Activated CD4-positive, alpha-beta T cell treated with anti-CD3 and anti-CD28 coated beads, Interleukin-2, amount 10 ng/mL, durations not matched to agents 7 days and 5 days (primary cell): ENCODE data around the gene NBAS. TPM values are rescaled to one million over a fixed set of nuclear protein-coding genes. Genes with fewer than 3 reads are reported as not detected.
"Not testable (repeated sequence)": the region's sequence is repeated elsewhere in the genome, so short reads cannot be mapped to it uniquely, and the experiment has no call there.

ENCODE experiments used
- CTCF ChIA-PET: fragments of 350-600 bp; sonication (Branson Sonifier 250); formaldehyde crosslinking; loops from one replicate; lab custom pipeline; 2021; ENCODE audit warnings: antibody characterized with exemption; lab: Charles Lee
- POLR2A ChIA-PET: fragments of 350-600 bp; sonication (Branson Sonifier 250); formaldehyde crosslinking; loops from one replicate; lab custom pipeline; 2021; ENCODE audit warnings: antibody characterized with exemption; lab: Charles Lee
- DNase-seq: peaks from one replicate; pipeline ENCODE4 v3.0.0-alpha.2; 2020
- H3K27ac Mint-ChIP-seq: one replicate; pipeline ENCODE4 v1.8.0; 2021; ENCODE audit warnings: mild to moderate bottlenecking, moderate library complexity, mixed read lengths
- H3K27me3 Mint-ChIP-seq: one replicate; pipeline ENCODE4 v1.8.0; 2021; ENCODE audit warnings: mixed read lengths
- H3K36me3 Mint-ChIP-seq: one replicate; pipeline ENCODE4 v1.8.0; 2021; ENCODE audit warnings: low read depth, mixed read lengths
- H3K4me1 Mint-ChIP-seq: one replicate; pipeline ENCODE4 v1.8.0; 2021; ENCODE audit warnings: mixed read lengths
- H3K4me3 Mint-ChIP-seq: one replicate; pipeline ENCODE4 v1.8.0; 2021; ENCODE audit warnings: mild to moderate bottlenecking, moderate library complexity, mixed read lengths
- H3K9me3 Mint-ChIP-seq: one replicate; pipeline ENCODE4 v1.8.0; 2021; ENCODE audit warnings: mixed read lengths
- total RNA-seq, 2 experiments: library from RNA; stranded (reverse); gene quantifications; one replicate each; pipeline ENCODE4 v1.2.3, GENCODE V29; 2021

Gene NBAS
- total RNA-seq, 2 experiments from 2014 or later = 33.0 to 36.5 TPM

GRCh38 chr2:15337996-15338666, 223.0 kb downstream of the NBAS start:
- POLR2A ChIA-PET = no interaction called here
- H3K4me3 Mint-ChIP-seq = no peak overlapping the region
- peaks cover 11% of the 10 kb centered on the region for H3K4me1 Mint-ChIP-seq
- peaks cover 18% of the 10 kb centered on the region for H3K36me3 Mint-ChIP-seq
- H3K27me3 Mint-ChIP-seq = no peaks in the 10 kb centered on the region
- H3K27ac Mint-ChIP-seq = no peak overlapping the region
- H3K9me3 Mint-ChIP-seq = no peaks in the 10 kb centered on the region
- no peak for DNase-seq
- CTCF ChIA-PET = interaction anchor here (1.1 kb wide), 1 partner anchor 10 kb away, joined by 3 read pairs; no protein-coding TSS in a partner anchor

DNA sequence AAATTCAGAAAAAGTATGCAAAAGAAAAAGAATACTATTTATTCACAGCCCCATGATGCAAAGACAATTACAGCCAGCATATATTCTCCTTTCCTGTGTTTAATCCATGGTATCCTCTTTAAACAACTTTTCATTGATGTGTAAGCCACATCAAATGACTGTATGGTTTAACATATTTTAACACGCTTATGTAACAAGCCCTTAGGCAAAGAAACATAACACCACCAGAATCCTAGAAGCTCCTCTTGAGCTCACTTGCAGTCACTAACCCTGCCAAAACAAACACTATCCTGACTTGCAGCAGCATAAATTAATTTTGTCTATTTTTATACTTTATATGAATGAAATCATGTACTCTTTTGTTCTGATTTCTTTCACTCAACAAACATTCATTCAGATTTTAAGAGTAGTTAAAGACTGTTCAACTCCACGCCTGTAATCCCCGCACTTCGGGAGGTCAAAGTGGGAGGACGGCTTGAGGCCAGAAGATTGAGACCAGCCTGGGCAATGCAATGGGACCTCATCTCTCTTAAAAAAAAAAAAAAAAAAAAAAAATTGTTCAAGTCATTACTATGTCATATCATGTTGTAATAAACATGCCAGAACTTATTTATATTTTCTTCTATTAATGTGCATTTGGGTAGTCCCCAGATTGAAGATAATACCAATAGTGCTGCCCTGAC, 226.3 kb downstream of the NBAS start:
- H3K27ac Mint-ChIP-seq = no peak overlapping the region
- H3K4me3 Mint-ChIP-seq = no peak overlapping the region
- ChIA-PET POLR2A (no interaction called here), CTCF (no interaction called here)
- peaks cover 12% of the 10 kb centered on the region for H3K4me1 Mint-ChIP-seq
- H3K27me3 Mint-ChIP-seq = no peaks in the 10 kb centered on the region
- H3K36me3 Mint-ChIP-seq = peaks cover 11% of the 10 kb centered on the region
- no peak for DNase-seq
- no peaks in the 10 kb centered on the region for H3K9me3 Mint-ChIP-seq

DNA sequence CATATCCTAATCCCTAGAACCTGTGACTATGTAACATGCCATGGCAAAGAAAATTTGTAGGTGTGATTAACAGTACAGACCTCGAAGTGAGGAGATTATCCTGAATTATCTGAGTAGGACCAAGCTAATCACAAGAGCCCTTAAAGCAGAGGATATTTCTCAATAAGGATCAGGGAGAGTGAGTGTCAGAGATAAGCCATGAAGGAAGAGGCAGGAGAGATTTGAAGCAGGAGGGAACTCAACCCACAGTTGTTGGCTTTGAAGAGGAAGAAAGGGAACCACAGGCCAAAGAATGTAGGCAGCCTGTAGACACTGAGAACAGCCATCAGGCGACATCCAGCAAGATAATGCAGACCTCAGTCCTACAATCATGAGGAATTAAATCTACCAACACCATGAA, 229.3 kb downstream of the NBAS start:
- H3K4me3 Mint-ChIP-seq = no peak overlapping the region
- no peaks in the 10 kb centered on the region for H3K27me3 Mint-ChIP-seq
- ChIA-PET POLR2A (no interaction called here), CTCF (no interaction called here)
- H3K27ac Mint-ChIP-seq = no peak overlapping the region
- peaks cover 4% of the 10 kb centered on the region for H3K36me3 Mint-ChIP-seq
- no peaks in the 10 kb centered on the region for H3K9me3 Mint-ChIP-seq
- H3K4me1 Mint-ChIP-seq = peaks cover 10% of the 10 kb centered on the region
- no peak for DNase-seq

- peaks cover 24% of the 10 kb centered on the region for H3K36me3 Mint-ChIP-seq
- no peaks in the 10 kb centered on the region for H3K27me3 Mint-ChIP-seq
- no peak overlapping the region for H3K4me3 Mint-ChIP-seq
- H3K27ac Mint-ChIP-seq = no peak overlapping the region
- ChIA-PET POLR2A (no interaction called here), CTCF (interaction anchor here (0.9 kb wide), 1 partner anchor 12 kb away, joined by 3 read pairs; no protein-coding TSS in a partner anchor)
- H3K4me1 Mint-ChIP-seq = peaks cover 6% of the 10 kb centered on the region
- H3K9me3 Mint-ChIP-seq = peaks cover 11% of the 10 kb centered on the region
- DNase-seq = no peak
These were observed 235.8 kb downstream of the NBAS start for GRCh38 chr2:15325296-15325695.

DNA sequence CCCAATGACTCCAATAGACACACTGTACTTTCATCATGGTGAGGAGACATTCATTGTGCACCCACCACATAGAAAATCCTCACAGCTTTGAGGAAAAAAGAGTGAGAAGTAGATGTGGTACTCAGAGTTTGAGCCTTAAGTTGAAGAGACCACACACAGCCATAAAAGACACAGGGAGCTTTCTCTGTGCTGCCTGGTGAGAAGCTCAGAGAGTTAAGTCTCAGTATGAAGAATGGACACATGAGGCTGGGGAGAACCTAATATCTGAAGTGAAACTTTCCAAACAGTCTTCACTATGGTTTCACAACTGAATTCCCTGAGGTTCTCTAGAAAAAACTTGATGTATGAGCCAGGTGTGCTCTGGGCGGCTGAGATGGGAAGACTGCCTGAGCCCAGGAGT, 237.9 kb downstream of the NBAS start:
- peaks cover 45% of the 10 kb centered on the region for H3K36me3 Mint-ChIP-seq
- POLR2A ChIA-PET = no interaction called here

DNA sequence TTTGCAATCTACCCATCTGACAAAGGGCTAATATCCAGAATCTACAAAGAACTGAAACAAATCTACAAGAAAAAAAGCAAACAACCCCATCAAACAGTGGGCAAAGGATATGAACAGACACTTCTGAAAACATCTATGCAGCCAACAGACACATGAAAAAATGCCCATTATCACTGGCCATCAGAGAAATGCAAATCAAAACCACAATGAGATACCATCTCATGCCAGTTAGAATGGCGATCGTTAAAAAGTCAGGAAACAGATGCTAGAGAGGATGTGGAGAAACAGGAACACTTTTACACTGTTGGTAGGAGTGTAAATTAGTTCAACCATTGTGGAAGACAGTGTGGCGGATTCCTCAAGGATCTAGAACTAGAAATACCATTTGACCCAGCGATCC, 239.7 kb downstream of the NBAS start:
- H3K27me3 Mint-ChIP-seq, H3K27ac Mint-ChIP-seq, CTCF ChIA-PET, H3K4me3 Mint-ChIP-seq, DNase-seq, POLR2A ChIA-PET: not testable (repeated sequence)
- peaks cover 13% of the 10 kb centered on the region for H3K4me1 Mint-ChIP-seq
- H3K36me3 Mint-ChIP-seq = peaks cover 60% of the 10 kb centered on the region
- H3K9me3 Mint-ChIP-seq = peaks cover 34% of the 10 kb centered on the region

More for the DNA sequence above, 237.9 kb downstream of the NBAS start:
- Mint-ChIP-seq H3K27me3 (no peaks in the 10 kb centered on the region), H3K27ac (no peak overlapping the region), H3K4me3 (no peak overlapping the region), H3K4me1 (peaks cover 6% of the 10 kb centered on the region), H3K9me3 (peaks cover 25% of the 10 kb centered on the region)
- CTCF ChIA-PET = no interaction called here
- no peak for DNase-seq

DNA sequence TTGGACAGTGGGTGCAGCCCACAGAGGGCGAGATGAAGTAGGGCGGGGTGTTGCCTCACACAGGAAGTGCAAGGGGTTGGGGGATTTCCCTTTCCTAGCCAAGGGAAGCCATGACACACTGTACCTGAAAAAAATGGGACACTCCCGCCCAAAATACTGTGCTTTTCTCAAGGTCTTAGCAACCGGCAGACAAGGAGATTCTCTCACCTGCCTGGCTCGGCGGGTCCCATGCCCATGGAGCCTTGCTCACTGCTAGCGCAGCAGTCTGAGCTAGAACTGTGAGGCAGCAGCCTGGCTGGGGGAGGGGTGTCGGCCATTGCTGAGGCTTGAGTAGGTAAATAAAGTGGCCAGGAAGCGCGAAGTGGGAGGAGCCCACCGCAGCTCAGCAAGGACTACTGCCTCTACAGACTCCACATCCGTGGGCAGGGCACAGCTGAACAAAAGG, 244.7 kb downstream of the NBAS start:
- Mint-ChIP-seq H3K27me3 (no peaks in the 10 kb centered on the region), H3K4me1 (peaks cover 51% of the 10 kb centered on the region), H3K4me3 (no peak overlapping the region), H3K36me3 (peaks cover 70% of the 10 kb centered on the region), H3K9me3 (peaks cover 30% of the 10 kb centered on the region), H3K27ac (peak overlapping the region; percentile 51)
- CTCF ChIA-PET = interaction anchor here (0.7 kb wide), 1 partner anchor 152 kb away, joined by 3 read pairs; no protein-coding TSS in a partner anchor
- peak; percentile 26 for DNase-seq
- POLR2A ChIA-PET = no interaction called here

DNA sequence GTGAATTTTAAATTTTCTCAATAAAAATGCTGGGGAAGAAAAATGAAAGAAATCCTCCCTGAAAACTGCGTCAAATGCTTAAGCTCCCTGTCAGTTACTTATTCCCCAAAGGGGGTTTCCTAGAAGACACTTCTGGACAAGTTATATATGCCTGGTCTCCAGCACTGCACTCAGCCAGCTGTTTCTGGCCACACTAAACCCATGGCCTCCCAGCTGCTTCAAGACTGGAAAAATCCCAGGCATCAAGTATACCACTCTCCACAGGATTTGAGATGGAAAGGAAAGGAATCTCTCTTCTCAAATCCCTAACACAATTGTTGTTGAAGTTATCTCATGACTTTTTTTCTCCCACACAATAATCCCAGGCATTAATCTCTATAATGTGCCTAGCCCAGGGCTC, 245.7 kb downstream of the NBAS start:
- H3K4me3 Mint-ChIP-seq = no peak overlapping the region
- peaks cover 66% of the 10 kb centered on the region for H3K36me3 Mint-ChIP-seq
- no peak overlapping the region for H3K27ac Mint-ChIP-seq
- H3K4me1 Mint-ChIP-seq = peaks cover 59% of the 10 kb centered on the region
- peaks cover 26% of the 10 kb centered on the region for H3K9me3 Mint-ChIP-seq
- no peaks in the 10 kb centered on the region for H3K27me3 Mint-ChIP-seq
- DNase-seq = no peak
- CTCF ChIA-PET = no interaction called here
- POLR2A ChIA-PET = no interaction called here

DNA sequence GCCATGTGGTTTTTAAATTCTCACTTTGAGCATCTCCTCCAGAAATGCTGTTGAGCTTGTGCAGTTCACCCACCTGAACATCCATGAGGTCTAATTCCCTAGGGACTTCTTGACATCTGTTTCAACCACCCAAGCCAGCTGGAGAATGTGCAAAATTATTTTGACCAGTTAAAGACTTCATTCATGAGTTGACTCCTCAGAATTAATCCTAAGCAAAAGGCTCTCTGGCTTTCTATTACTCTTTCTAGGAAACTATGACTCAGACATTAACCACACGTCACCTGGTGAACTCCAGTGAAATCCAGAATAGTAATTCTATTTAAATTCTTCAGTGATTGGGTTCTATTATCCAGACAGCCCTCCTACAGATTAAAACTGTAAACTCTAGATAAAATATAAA, 247.5 kb downstream of the NBAS start:
- DNase-seq = no peak
- Mint-ChIP-seq H3K4me1 (peaks cover 59% of the 10 kb centered on the region), H3K27me3 (no peaks in the 10 kb centered on the region), H3K9me3 (peaks cover 15% of the 10 kb centered on the region), H3K4me3 (no peak overlapping the region), H3K27ac (no peak overlapping the region), H3K36me3 (peaks cover 52% of the 10 kb centered on the region)
- ChIA-PET CTCF (interaction anchor here (0.5 to 1.6 kb wide), 2 partner anchors 12 to 75 kb away, joined by 3 read pairs; no protein-coding TSS in a partner anchor), POLR2A (no interaction called here)

DNA sequence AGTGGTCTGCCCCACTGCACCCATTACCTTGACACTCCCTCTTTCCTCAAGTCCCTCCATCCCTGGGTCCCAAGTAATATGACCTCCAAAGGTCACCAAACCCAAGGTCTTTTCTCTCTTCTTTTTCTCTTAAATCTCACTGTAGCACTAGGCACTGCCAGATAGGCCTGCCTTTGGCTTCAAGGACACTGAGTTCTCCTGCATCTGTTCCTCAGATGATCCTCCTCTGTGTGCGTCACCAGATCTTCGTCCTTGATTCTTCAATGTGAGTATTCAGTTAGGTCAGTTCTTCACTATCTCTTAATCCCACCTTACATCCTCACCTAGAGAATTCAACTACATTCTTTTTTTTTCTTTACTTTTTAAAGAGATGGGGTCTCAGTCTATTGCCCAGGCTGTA, 249.2 kb downstream of the NBAS start:
- H3K4me1 Mint-ChIP-seq = peaks cover 57% of the 10 kb centered on the region

DNA sequence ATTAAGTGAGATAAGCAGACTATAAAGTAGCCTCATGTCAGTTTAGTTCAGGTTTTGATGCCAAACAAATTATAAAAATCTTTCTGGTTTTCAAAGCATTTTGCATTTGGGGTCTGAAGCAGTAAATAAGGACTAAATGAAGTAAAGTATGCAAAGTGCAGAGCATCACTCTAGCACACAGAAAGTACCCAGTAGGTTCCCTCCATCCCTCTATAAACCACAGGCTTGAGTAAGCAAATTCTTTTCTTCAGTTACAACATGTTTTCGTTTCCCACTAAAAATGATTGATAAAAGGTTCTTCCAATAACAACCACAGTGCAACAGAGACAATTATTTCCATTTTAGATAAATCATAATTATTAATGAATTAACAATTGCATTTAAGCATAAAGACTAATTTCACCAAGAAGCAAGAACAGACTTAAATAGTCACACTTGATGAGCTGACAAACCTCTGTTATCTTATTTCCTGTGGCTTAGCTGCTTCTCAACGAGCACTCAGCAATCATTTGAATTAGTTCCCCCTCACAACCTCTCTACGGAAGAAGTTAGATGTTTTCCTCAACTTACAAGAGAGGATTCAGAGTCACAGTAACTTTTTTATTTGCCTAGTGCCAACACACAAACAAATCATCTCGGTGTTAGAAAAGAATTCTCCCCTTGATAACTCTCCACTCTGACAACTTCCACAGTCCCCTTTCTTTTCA, 249.8 kb downstream of the NBAS start:
- Mint-ChIP-seq H3K4me1 (peaks cover 52% of the 10 kb centered on the region), H3K4me3 (no peak overlapping the region), H3K9me3 (peaks cover 3% of the 10 kb centered on the region), H3K27me3 (no peaks in the 10 kb centered on the region), H3K36me3 (peaks cover 45% of the 10 kb centered on the region), H3K27ac (peak overlapping the region; percentile 88)
- no peak for DNase-seq
- POLR2A ChIA-PET = no interaction called here
- CTCF ChIA-PET = interaction anchor here (1.2 to 1.5 kb wide), 2 partner anchors 14 to 16 kb away, joined by 3 read pairs; no protein-coding TSS in a partner anchor

More for the DNA sequence above, 249.2 kb downstream of the NBAS start:
- no peak for DNase-seq
- peaks cover 47% of the 10 kb centered on the region for H3K36me3 Mint-ChIP-seq
- peak overlapping the region; percentile 88 for H3K27ac Mint-ChIP-seq
- H3K9me3 Mint-ChIP-seq = peaks cover 3% of the 10 kb centered on the region
- POLR2A ChIA-PET = no interaction called here
- CTCF ChIA-PET = interaction anchor here (1.2 kb wide), 1 partner anchor 14 kb away, joined by 3 read pairs; no protein-coding TSS in a partner anchor
- no peak overlapping the region for H3K4me3 Mint-ChIP-seq
- no peaks in the 10 kb centered on the region for H3K27me3 Mint-ChIP-seq

- Mint-ChIP-seq H3K27me3 (no peaks in the 10 kb centered on the region), H3K4me3 (no peak overlapping the region), H3K9me3 (peaks cover 7% of the 10 kb centered on the region), H3K27ac (no peak overlapping the region), H3K36me3 (peaks cover 53% of the 10 kb centered on the region), H3K4me1 (peaks cover 21% of the 10 kb centered on the region)
- POLR2A ChIA-PET = no interaction called here
- no peak for DNase-seq
- CTCF ChIA-PET = no interaction called here
These were observed 253.6 kb downstream of the NBAS start for GRCh38 chr2:15307526-15307925.

GRCh38 chr2:15306706-15307105, 254.4 kb downstream of the NBAS start:
- CTCF ChIA-PET = no interaction called here
- Mint-ChIP-seq H3K36me3 (peaks cover 58% of the 10 kb centered on the region), H3K4me1 (peaks cover 21% of the 10 kb centered on the region), H3K27me3 (no peaks in the 10 kb centered on the region), H3K27ac (no peak overlapping the region), H3K9me3 (peaks cover 7% of the 10 kb centered on the region), H3K4me3 (no peak overlapping the region)
- POLR2A ChIA-PET = no interaction called here
- DNase-seq = no peak
